ENCODE measurements around the gene BMP7.

The BMP7 gene

GRCh38 chr20:57162362-57162652 is 104.1 kb downstream of the BMP7 start:
- Histone ChIP-seq H3K9me3 (ENCODE audit: insufficient read depth, low read depth, low read length) (no peaks in the 10 kb centered on the region; the same call in 1 of the 2 replicates), H4K20me1 (ENCODE audit: insufficient read depth, low read length, poor library complexity, severe bottlenecking) (no peaks in the 10 kb centered on the region), H3K4me1 (ENCODE audit: insufficient read depth, low read length, poor library complexity, severe bottlenecking) (no peaks in the 10 kb centered on the region), H3K9me2 (replicated peaks; ENCODE audit: low read depth, low read length) (no peaks in the 10 kb centered on the region), H3K36me3 (ENCODE audit: insufficient read depth, low read length) (no peaks in the 10 kb centered on the region), H3K27me3 (ENCODE audit: insufficient read depth, low read length, poor library complexity, severe bottlenecking) (no peaks in the 10 kb centered on the region), H3K4me2 (ENCODE audit: low read depth, low read length, poor library complexity, severe bottlenecking) (no peak overlapping the region), H3K4me3 (ENCODE audit: low read length, poor library complexity, severe bottlenecking) (no peak overlapping the region), H3K9ac (ENCODE audit: low read depth, low read length, poor library complexity, severe bottlenecking) (no peak overlapping the region), H2AFZ (ENCODE audit: low read length) (no peak overlapping the region), H3K79me2 (ENCODE audit: insufficient read depth, low read length) (no peaks in the 10 kb centered on the region), H3F3A (ENCODE audit: low read depth) (no peaks in the 10 kb centered on the region)
- no peak for TF ChIP-seq CTCF (conservative IDR thresholded peaks at IDR 0.05; ENCODE audit: low read length)
- TF ChIP-seq EZH2phosphoT487 (IDR thresholded peaks at IDR 0.05; ENCODE audit: borderline replicate concordance): no peak

GRCh38 chr20:57161478-57162361 is 104.7 kb downstream of the BMP7 start:
- TF ChIP-seq CTCF (conservative IDR thresholded peaks at IDR 0.05; ENCODE audit: low read length): no peak
- no peak for TF ChIP-seq EZH2phosphoT487 (IDR thresholded peaks at IDR 0.05; ENCODE audit: borderline replicate concordance)
- no peaks in the 10 kb centered on the region for H4K20me1 ChIP-seq (ENCODE audit: insufficient read depth, low read length, poor library complexity, severe bottlenecking)
- H3K9ac ChIP-seq (ENCODE audit: low read depth, low read length, poor library complexity, severe bottlenecking): no peak overlapping the region
- no peaks in the 10 kb centered on the region for H3K4me1 ChIP-seq (ENCODE audit: insufficient read depth, low read length, poor library complexity, severe bottlenecking)
- H3K9me2 ChIP-seq (replicated peaks; ENCODE audit: low read depth, low read length): no peaks in the 10 kb centered on the region
- H3K4me3 ChIP-seq (ENCODE audit: low read length, poor library complexity, severe bottlenecking): no peak overlapping the region
- H2AFZ ChIP-seq (ENCODE audit: low read length): no peak overlapping the region
- H3K27me3 ChIP-seq (ENCODE audit: insufficient read depth, low read length, poor library complexity, severe bottlenecking): no peaks in the 10 kb centered on the region
- no peaks in the 10 kb centered on the region; the same call in 1 of the 2 replicates for H3K9me3 ChIP-seq (ENCODE audit: insufficient read depth, low read depth, low read length)
- no peaks in the 10 kb centered on the region for H3K79me2 ChIP-seq (ENCODE audit: insufficient read depth, low read length)
- H3K4me2 ChIP-seq (ENCODE audit: low read depth, low read length, poor library complexity, severe bottlenecking): no peak overlapping the region
- H3F3A ChIP-seq (ENCODE audit: low read depth): no peaks in the 10 kb centered on the region
- no peaks in the 10 kb centered on the region for H3K36me3 ChIP-seq (ENCODE audit: insufficient read depth, low read length)

- H3K36me3 ChIP-seq (ENCODE audit: insufficient read depth, low read length): no peaks in the 10 kb centered on the region
- no peak overlapping the region for H3K9ac ChIP-seq (ENCODE audit: low read depth, low read length, poor library complexity, severe bottlenecking)
- no peaks in the 10 kb centered on the region for H3F3A ChIP-seq (ENCODE audit: low read depth)
- no peak overlapping the region for H3K4me3 ChIP-seq (ENCODE audit: low read length, poor library complexity, severe bottlenecking)
- no peaks in the 10 kb centered on the region for H3K9me2 ChIP-seq (replicated peaks; ENCODE audit: low read depth, low read length)
- H3K79me2 ChIP-seq (ENCODE audit: insufficient read depth, low read length): no peaks in the 10 kb centered on the region
- H3K4me1 ChIP-seq (ENCODE audit: insufficient read depth, low read length, poor library complexity, severe bottlenecking): no peaks in the 10 kb centered on the region
- H3K9me3 ChIP-seq (ENCODE audit: insufficient read depth, low read depth, low read length): no peaks in the 10 kb centered on the region; the same call in 1 of the 2 replicates
- H2AFZ ChIP-seq (ENCODE audit: low read length): no peak overlapping the region
- H3K27me3 ChIP-seq (ENCODE audit: insufficient read depth, low read length, poor library complexity, severe bottlenecking): no peaks in the 10 kb centered on the region
- H4K20me1 ChIP-seq (ENCODE audit: insufficient read depth, low read length, poor library complexity, severe bottlenecking): no peaks in the 10 kb centered on the region
- no peak overlapping the region for H3K4me2 ChIP-seq (ENCODE audit: low read depth, low read length, poor library complexity, severe bottlenecking)
- no peak for TF ChIP-seq CTCF (conservative IDR thresholded peaks at IDR 0.05; ENCODE audit: low read length)
- no peak for TF ChIP-seq EZH2phosphoT487 (IDR thresholded peaks at IDR 0.05; ENCODE audit: borderline replicate concordance)
These were observed 105.5 kb downstream of the BMP7 start for GRCh38 chr20:57160985-57161384.
